Spleen (tissue), 11 donors: ENCODE data around the gene MSI1. TPM values are rescaled to one million over a fixed set of nuclear protein-coding genes. Genes with fewer than 3 reads are reported as not detected.

Source experiments
- DNase-seq: peaks from one replicate; pipeline ENCODE4 v3.0.0-alpha.2; 2020
- H3K27ac ChIP-seq, 8 donors: fragments of 200-600 bp; sonication (generic) in 7 of 8; 1 replicate in 4 of 8; 2 replicates in 4 of 8; pipeline versions ENCODE4 v1.5.0 to v1.8.0; 2016 to 2021; ENCODE audit warnings: inconsistent platforms in 4 of 8, mild to moderate bottlenecking in 4 of 8, moderate library complexity in 1 of 8
- H3K27me3 ChIP-seq, 7 donors: fragments of 200-600 bp; sonication (generic) in 6 of 7; replicated peaks in 1 of 7; 1 replicate in 4 of 7; 2 replicates in 3 of 7; pipeline versions ENCODE4 v1.5.0 to v1.8.0; 2016 to 2021; ENCODE audit warnings: inconsistent platforms in 3 of 7, mild to moderate bottlenecking in 1 of 7
- H3K36me3 ChIP-seq, 6 donors: fragments of 200-600 bp; sonication (generic) in 5 of 6; 1 replicate in 4 of 6; 2 replicates in 2 of 6; pipeline versions ENCODE4 v1.5.0 to v1.8.0; 2016 to 2021; ENCODE audit warnings: inconsistent platforms in 2 of 6
- H3K4me1 ChIP-seq, 6 donors: fragments of 200-600 bp; sonication (generic) in 5 of 6; 1 replicate in 3 of 6; 2 replicates in 3 of 6; pipeline versions ENCODE4 v1.5.0 to v1.8.0; 2016 to 2021; ENCODE audit warnings: inconsistent platforms in 3 of 6
- H3K4me3 ChIP-seq, 8 donors: fragments of 200-600 bp; sonication (generic) in 7 of 8; 1 replicate in 4 of 8; 2 replicates in 4 of 8; pipeline versions ENCODE4 v1.5.0 to v1.8.0; 2016 to 2021; ENCODE audit warnings: inconsistent platforms in 4 of 8, mild to moderate bottlenecking in 4 of 8, moderate library complexity in 2 of 8
- H3K9me3 ChIP-seq, 8 donors: fragments of 200-600 bp; sonication (generic) in 7 of 8; 1 replicate in 4 of 8; 2 replicates in 4 of 8; pipeline versions ENCODE4 v1.5.0 to v1.8.0; 2016 to 2021; ENCODE audit warnings: inconsistent platforms in 4 of 8
- CTCF ChIP-seq, 11 experiments: fragments of 200-600 bp in 7 of 11; fragments of 450-650 bp in 4 of 11; sonication (generic) in 4 of 11; IDR thresholded peaks in 8 of 11; conservative IDR thresholded peaks in 3 of 11; 1 replicate in 7 of 11; 2 replicates in 4 of 11; pipeline versions ENCODE4 v1.4.0 to v1.8.0; 2016 to 2021; ENCODE audit warnings: antibody characterized with exemption in 11 of 11, inconsistent platforms in 4 of 11, mild to moderate bottlenecking in 1 of 11
- POLR2A ChIP-seq, 3 donors: fragments of 450-650 bp; IDR thresholded peaks; one replicate each; pipeline ENCODE4 v1.5.1; 2017; ENCODE audit warnings: antibody characterized with exemption in 3 of 3, mild to moderate bottlenecking in 1 of 3
- POLR2AphosphoS5 ChIP-seq, 3 donors: sonication (generic); formaldehyde crosslinking; IDR thresholded peaks; one replicate each; pipeline ENCODE4 v1.5.1; 2017; ENCODE audit warnings: antibody characterized with exemption in 3 of 3
- WGBS, 5 donors: extraction: QIAGEN DNeasy Blood & Tissue Kit in 3 of 5; methylation state at CpG; one replicate each; pipeline versions ENCODE4 v1.1.5 to v1.1.7; 2013 to 2018; 5-methylcytosine and 5-hydroxymethylcytosine counted together
- intact Hi-C: fragments of 100-400 bp; cut with DNase I; formaldehyde crosslinking; loops from one replicate; pipeline ENCODE4 v1.15.0; 2023; ENCODE audit warnings: low total_unique reads
- polyA plus RNA-seq, 3 donors: library from polyadenylated mRNA; stranded (reverse); fragments of 200-250 nt; gene quantifications; one replicate each; pipeline ENCODE4 v1.2.1, GENCODE V29; 2013
- total RNA-seq, 7 donors: library from RNA; depleted of rRNA in 3 of 7; stranded (reverse); fragments of >200 nt in 3 of 7; fragmentation: NEBNext Ultra II Directional in 4 of 7; extraction: Animal tissue kit (Norgen Biotek cat#: 25700) in 4 of 7; gene quantifications; one replicate each; pipeline versions ENCODE4 v1.1.0 to v1.2.1, GENCODE V29; 2016 to 2021
- donor health status: healthy with polysubstance abuse.
- donor health status: DM: no; HTN: no; CAD: no; lungs with moderate emphysema.
- donor health status: DM: no; HTN: no; CAD: no.
- donor health status: Bipolar disorder and iron deficiency.
- donor health status: healthy.
- donor health status: DM: no; HTN: no; CAD: no.
- donor health status: DM: yes; HTN: yes; CAD: no.

Gene MSI1
- total and polyA plus RNA-seq, 10 donors: 0.02 to 0.35 (median 0.03) TPM; not detected in 7

GRCh38 chr12:120350576-120351350 lies 18.2 kb downstream of the MSI1 start:
- intact Hi-C loops: no loop called here
- Histone ChIP-seq H3K36me3 (no peaks in the 10 kb centered on the region), H3K9me3 (no peaks in the 10 kb centered on the region), H3K27me3 (peaks cover 0 to 47% (median 0%) of the 10 kb centered on the region in 7 donors), H3K4me1 (peaks cover 0 to 9% (median 0%) of the 10 kb centered on the region in 6 donors), H3K4me3 (no peak overlapping the region), H3K27ac (no peak overlapping the region)
- TF ChIP-seq POLR2A (IDR thresholded peaks at IDR 0.05): no peak
- no peak for TF ChIP-seq CTCF (IDR thresholded peaks at IDR 0.05 in 8 of 11, conservative IDR thresholded peaks at IDR 0.05 in 3 of 11)
- no peak for TF ChIP-seq POLR2AphosphoS5 (IDR thresholded peaks at IDR 0.05)
- 70 to 78% (median 74%) methylated on average over 19 of the region's 19 CpGs for WGBS, 5 donors
- DNase-seq: no peak

GRCh38 chr12:120347766-120348165 lies 21.2 kb downstream of the MSI1 start:
- Histone ChIP-seq H3K27me3 (peaks cover 0 to 39% (median 0%) of the 10 kb centered on the region in 7 donors), H3K9me3 (no peaks in the 10 kb centered on the region), H3K36me3 (no peaks in the 10 kb centered on the region), H3K27ac (no peak overlapping the region), H3K4me3 (no peak overlapping the region), H3K4me1 (peaks cover 0 to 9% (median 0%) of the 10 kb centered on the region in 6 donors)
- WGBS, 5 donors: 90 to 97% (median 94%) methylated on average over 6 to 11 of the region's 11 CpGs
- DNase-seq: no peak
- intact Hi-C loops: no loop called here
- TF ChIP-seq CTCF (IDR thresholded peaks at IDR 0.05 in 8 of 11, conservative IDR thresholded peaks at IDR 0.05 in 3 of 11) (no peak), POLR2A (IDR thresholded peaks at IDR 0.05) (no peak), POLR2AphosphoS5 (IDR thresholded peaks at IDR 0.05) (no peak)

GRCh38 chr12:120346681-120347080 lies 22.3 kb downstream of the MSI1 start:
- TF ChIP-seq POLR2A (IDR thresholded peaks at IDR 0.05): no peak
- TF ChIP-seq CTCF (IDR thresholded peaks at IDR 0.05 in 8 of 11, conservative IDR thresholded peaks at IDR 0.05 in 3 of 11): no peak
- TF ChIP-seq POLR2AphosphoS5 (IDR thresholded peaks at IDR 0.05): no peak
- no peak overlapping the region for H3K4me3 ChIP-seq
- no peaks in the 10 kb centered on the region for H3K36me3 ChIP-seq
- peaks cover 0 to 48% (median 0%) of the 10 kb centered on the region in 7 donors for H3K27me3 ChIP-seq
- no peaks in the 10 kb centered on the region for H3K9me3 ChIP-seq
- no peak overlapping the region for H3K27ac ChIP-seq
- intact Hi-C loops: no loop called here
- H3K4me1 ChIP-seq: peaks cover 0 to 9% (median 0%) of the 10 kb centered on the region in 6 donors
- 87 to 91% (median 89%) methylated on average over 7 of the region's 7 CpGs for WGBS, 5 donors
- no peak for DNase-seq

- Histone ChIP-seq H3K36me3 (no peaks in the 10 kb centered on the region), H3K4me3 (no peak overlapping the region), H3K27ac (no peak overlapping the region), H3K9me3 (no peaks in the 10 kb centered on the region), H3K4me1 (peaks cover 0 to 7% (median 0%) of the 10 kb centered on the region in 6 donors), H3K27me3 (peaks cover 0 to 46% (median 0%) of the 10 kb centered on the region in 7 donors)
- DNase-seq: no peak
- WGBS, 5 donors: 82 to 97% (median 88%) methylated on average over 7 to 15 of the region's 15 CpGs
- no peak for TF ChIP-seq POLR2A (IDR thresholded peaks at IDR 0.05)
- TF ChIP-seq CTCF (IDR thresholded peaks at IDR 0.05 in 8 of 11, conservative IDR thresholded peaks at IDR 0.05 in 3 of 11): no peak
- no peak for TF ChIP-seq POLR2AphosphoS5 (IDR thresholded peaks at IDR 0.05)
- intact Hi-C loops: no loop called here
Observed at GRCh38 chr12:120346031-120346430, 22.9 kb downstream of the MSI1 start.
